NCI-H1048 (cell line): ENCODE results near the gene DEPDC4.

ENCODE experiments used
- DNase-seq: peaks from one replicate; lab custom pipeline; 2025; lab: John Stamatoyannopoulos, UW

DEPDC4 gene

GRCh38 chr12:100213016-100213891 is 53.6 kb downstream of the DEPDC4 start:
- no peak for DNase-seq

- DNase-seq: no peak
Observed at GRCh38 chr12:100211698-100212097, 55.2 kb downstream of the DEPDC4 start.

- no peak for DNase-seq
Observed at GRCh38 chr12:100208834-100209233, 58.0 kb downstream of the DEPDC4 start.

- DNase-seq: no peak
Observed at GRCh38 chr12:100207311-100207710, 59.6 kb downstream of the DEPDC4 start.

- no peak for DNase-seq
Observed at GRCh38 chr12:100201604-100202423, 65.1 kb downstream of the DEPDC4 start.

- peak; percentile 81 for DNase-seq
Observed at GRCh38 chr12:100200463-100201181, 66.3 kb downstream of the DEPDC4 start, which contains the start of gene ACTR6. ACTR6 (plus strand) TSS chr12:100200815; CDS start chr12:100200852, 37 bp downstream.

- no peak for DNase-seq
Observed at GRCh38 chr12:100199347-100200149, 67.3 kb downstream of the DEPDC4 start.

- no peak for DNase-seq
Observed at GRCh38 chr12:100199023-100199346, 67.9 kb downstream of the DEPDC4 start.

GRCh38 chr12:100197486-100197885 is 69.4 kb downstream of the DEPDC4 start:
- DNase-seq: no peak

GRCh38 chr12:100193085-100193484 is 73.8 kb downstream of the DEPDC4 start:
- DNase-seq: no peak
